GM18951 (cell line): Measurements from ENCODE around the gene BMAL1.
A peak's percentile ranks its signal among the peaks of the same experiment; 100 is the strongest.

Experiments
- POLR2A ChIP-seq: IDR thresholded peaks from 4 replicates; pipeline ENCODE4 v1.6.1; 2011; ENCODE audit warnings: mild to moderate bottlenecking; ENCODE audit not compliant: insufficient read length, insufficient read depth; ENCODE audit errors: extremely low read depth
- in situ Hi-C: fragments of 300-500 bp; cut with MboI; formaldehyde crosslinking; loops from one replicate; pipeline ENCODE4 v1.12.0; 2022; ENCODE audit warnings: low sequenced_read_pairs, mixed read lengths, inconsistent platforms; ENCODE audit not compliant: unreplicated experiment

BMAL1 gene

DNA sequence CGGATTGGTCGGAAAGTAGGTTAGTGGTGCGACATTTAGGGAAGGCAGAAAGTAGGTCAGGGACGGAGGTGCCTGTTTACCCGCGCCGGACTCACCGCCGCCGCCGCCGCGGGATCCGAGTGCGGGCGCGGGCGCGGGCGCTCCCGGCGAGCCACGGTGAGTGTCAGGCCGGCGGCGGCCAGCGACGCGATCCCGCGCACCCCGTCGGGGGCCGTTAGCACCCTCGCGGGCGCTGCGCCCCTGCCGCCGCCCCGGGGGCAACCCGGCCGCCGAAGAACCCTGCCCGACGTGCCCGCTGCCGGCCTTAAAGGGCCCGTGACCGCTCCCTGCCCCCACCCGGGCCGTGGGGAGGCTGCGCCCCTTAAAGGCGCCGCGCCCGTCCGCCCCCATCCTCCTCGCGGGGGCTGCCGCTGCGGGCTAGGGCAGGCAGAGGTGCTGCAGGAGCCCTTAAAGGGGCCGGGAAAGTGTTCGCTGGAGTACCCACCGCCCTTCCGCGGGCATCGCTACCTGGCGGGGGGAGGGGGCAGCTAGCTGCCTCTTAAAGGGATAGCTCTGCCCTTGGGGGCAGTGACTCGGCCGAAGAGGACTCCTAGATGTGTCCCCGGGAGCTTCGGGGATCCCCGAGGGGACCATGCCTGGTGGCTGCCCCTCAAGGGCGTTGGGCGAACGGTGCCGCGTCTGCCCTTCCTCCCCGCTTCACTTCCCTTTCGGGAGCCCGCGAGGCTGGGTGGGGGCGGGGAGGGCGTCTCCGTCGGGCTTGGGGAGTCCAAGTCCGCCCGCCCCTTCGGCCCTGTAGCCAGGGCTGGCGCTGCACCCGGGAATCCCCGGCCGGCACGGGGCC, at the start of gene BMAL1:
BMAL1 (plus strand) TSS at position 23 of the 841 bp plus-strand sequence. CDS start 76,519 bp downstream, outside the sequence.
- TF ChIP-seq POLR2A, result peak; percentile 42
- in situ Hi-C loops, result no loop called here

DNA sequence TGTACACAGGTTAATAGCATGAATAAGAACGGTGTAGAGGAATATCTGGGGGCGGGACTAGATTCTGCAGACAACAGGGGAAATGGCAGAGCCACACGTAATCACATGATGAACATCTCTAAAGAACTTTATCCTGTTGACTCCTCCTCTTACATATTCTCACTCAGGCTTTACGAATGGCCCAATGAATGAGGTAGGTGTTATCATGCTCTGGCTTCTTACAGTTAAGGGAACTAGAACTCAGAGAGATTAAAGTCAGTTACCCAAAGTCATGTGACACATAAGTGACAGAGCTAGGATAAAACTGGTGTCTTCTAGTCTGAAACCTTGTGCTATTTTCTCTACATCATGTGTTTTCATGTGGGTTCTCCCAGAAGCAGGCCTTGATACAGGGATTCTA, 49.0 kb upstream of the BMAL1 start:
- in situ Hi-C loops, result no loop called here
- TF ChIP-seq POLR2A, result no peak

DNA sequence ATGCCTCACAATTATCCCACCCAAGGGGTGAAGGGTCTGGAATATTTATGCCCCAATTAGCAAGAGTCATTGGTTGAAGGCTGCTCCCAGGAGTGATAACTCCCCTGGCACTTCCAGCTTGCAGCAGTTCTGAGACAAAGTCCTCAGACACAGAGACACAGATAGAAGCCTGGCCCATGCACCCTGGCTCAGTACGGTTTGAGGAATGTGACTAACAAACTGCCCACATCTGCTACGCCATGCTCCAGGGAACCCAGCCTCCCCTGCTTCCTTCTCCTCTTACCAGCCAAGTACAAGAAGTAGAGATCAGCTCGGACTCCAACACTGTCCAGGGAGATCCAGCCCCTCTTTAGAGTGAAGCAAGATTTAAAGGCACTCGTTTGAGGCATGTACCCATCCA, 48.5 kb upstream of the BMAL1 start:
- no peak for TF ChIP-seq POLR2A
- in situ Hi-C loops, result no loop called here

DNA sequence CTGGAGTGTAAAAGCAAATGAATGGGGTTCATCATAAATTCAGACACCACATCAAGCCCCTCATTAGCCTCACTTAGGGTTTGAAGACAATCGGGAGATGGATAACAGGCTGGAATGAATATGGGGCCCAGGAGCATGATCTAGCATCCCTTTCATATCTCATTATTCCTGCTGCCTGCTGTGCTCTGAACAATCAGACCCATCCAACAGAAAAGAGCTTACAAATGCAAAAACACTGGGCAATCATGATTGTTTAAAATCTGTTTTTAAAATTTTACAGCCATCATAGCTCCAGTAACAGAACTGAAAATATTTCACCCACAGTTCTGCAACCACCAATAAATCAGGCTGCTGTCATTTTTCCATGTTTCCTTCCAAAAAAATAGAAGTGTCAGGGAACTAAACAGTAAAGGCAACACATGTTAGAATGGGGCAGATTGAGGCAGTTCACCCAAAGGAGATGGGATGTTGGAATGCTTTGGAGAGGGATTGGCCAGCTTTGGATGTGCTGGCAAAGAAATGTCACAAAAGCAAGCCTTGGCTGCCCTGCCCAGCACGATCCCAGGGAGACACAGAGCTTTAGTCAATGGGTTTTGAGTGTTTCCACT, 47.8 kb upstream of the BMAL1 start:
- in situ Hi-C loops, result no loop called here
- no peak for TF ChIP-seq POLR2A

DNA sequence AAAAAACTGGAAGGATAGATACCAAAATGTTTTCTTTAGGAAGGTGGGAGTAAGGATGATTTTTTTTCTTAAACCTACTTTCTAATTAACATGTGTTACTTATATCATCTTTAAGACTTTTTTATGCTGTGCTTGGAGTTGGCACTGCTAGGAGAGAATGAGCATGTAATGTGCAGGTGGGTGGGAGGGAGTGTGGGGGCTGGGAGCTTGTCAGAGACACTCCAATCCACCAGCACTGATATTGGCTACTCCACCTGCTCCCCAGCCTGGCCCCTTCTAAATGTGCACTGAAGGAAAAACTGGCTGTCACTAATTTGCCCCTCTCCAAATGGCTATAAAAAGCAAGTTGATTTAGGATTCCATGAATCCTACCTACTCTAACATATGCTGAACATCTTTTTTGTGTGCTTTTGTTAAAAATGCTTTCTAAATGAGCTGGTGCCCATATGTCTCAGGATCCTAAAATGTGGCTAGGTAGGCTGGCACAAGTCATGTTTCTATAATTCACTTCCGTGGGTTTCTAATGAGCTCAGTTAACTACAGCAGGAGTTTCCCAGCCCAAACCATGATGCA, 44.3 kb upstream of the BMAL1 start:
- TF ChIP-seq POLR2A, result no peak
- in situ Hi-C loops, result no loop called here

DNA sequence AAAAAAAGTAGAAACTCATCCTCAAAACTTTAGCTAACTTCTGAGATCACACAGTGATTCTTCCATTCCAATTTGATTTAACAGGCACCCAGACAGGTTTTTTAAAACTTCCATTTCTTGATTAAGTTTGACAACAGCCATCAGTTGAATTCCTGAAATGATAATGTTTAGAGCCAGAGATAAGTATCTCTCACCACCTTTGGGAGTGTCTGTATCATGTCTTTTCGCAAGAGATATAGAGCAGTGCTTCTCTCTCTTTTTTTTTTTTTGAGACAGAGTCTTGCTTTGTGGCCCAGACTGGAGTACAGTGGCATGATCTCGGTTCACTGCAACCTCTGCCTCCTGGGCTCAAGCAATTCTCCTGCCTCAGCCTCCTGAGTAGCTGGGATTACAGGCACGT, 41.7 kb upstream of the BMAL1 start:
- in situ Hi-C loops, result no loop called here
- TF ChIP-seq POLR2A, result no peak

DNA sequence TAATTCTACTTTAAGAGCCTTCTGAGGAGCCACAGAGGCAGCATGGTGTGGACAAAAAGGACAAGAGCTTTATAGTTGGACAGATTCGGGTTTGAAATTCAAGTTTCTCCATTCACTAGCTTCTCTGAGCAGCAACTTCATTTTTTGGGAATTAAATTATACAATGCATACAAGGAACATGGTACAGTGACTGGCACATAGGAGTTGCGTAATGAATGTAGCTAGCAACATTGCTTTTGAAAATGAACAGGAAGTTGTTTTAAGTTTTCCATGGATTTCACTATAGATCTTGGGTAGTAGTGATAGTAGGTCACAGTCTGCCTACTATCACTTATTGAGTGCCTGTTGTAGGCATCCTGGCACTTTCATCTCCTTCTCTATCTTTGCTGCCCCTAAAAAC, 41.0 kb upstream of the BMAL1 start:
- no peak for TF ChIP-seq POLR2A
- in situ Hi-C loops, result no loop called here

DNA sequence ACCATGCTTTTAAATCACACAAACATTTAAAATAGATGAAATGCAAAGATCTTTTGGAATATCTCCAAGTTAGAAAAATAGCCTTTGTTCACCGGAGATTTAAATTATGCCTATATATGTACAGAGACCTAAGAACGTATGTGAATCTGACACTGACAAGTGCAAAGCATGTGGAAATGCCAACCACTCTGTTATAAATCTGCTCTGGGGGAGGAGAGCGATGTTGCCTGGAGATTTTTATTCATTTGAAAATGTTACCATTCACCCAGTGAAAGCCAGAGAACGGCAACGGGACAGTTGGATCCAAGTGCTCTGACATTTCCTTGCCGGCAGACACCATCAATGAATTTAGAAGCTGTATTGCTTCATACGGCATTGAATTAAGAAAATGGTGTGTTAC, 39.8 kb upstream of the BMAL1 start:
- no peak for TF ChIP-seq POLR2A
- in situ Hi-C loops, result no loop called here

DNA sequence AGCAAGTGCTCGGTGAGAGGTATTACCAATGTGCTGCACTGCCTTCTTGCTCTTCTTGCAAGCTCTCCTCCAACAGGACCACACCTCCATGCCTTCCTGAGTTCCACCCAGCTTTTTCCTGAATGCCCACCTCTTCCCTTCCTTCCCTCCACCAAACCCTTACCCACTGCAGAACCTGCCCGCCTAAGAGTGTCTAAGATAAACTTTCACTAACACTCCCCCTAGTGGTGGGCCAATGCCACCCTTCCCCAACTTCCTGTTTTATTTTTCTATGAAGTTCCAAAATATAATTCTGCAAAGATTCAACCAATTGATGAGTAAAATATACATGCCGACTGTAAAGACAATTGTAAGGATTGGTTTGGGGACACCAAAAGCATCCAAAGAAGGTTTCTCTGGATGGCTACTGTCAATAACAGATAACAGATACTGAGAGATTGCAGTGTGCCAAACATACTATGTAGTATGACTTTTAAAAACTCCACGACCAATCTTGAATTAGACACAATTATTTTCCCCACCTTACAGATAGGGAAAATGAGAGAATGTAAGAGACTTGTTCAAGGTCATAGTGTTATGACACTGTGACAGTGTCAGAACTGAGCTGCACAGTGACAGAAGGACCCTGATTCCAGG, 38.6 kb upstream of the BMAL1 start:
- TF ChIP-seq POLR2A, result no peak
- in situ Hi-C loops, result no loop called here

DNA sequence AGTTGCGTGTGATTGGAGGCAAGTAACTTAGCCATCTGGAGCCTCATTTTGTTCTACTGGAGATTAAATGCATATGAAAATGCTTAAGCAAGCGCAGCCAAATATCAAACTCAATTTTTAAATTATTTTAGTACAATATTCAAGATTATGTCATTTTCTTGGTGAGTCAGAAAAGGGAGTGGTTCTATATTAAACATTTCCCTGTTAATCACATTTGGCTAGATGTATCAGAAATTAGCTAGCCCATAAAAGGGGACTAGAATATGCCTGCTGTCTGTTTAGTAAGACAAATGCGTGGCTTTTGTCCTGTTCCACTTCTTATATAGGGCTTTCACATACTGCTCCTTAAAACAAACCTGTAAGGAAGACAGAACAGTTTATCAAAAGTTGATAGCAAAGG, 35.0 kb upstream of the BMAL1 start:
- no peak for TF ChIP-seq POLR2A
- in situ Hi-C loops, result no loop called here

DNA sequence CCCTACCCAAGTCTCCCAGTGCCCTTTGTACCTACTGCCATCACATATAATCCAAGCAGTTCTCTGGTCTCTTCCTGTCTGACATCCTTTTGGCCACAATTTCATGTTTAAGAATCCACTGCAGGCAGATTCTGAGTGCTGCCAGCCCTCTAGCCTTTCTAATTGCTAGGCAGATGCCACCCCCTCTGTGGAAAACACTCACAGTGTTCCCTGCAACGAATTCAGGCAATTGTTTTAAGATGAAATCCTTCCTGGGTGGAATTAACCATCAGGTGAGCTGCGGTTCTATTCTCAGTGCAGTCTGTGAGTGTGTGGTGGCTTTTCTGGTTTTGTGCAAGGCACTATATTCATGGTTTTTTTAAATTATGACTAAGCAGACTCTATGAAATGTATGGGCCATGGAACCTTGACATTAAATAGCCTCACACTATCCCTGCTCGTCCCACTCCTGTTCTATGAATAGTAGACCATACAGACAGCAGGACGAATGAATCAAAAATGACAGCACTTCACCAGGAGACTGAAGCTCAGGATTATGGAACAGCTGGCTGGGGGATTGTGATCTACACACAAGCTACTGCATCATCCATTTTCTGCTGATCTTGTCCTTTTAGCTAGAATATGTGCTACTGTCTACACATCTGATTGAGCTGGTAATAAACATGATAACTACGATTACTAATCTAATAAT, 29.8 kb upstream of the BMAL1 start:
- in situ Hi-C loops, result no loop called here

DNA sequence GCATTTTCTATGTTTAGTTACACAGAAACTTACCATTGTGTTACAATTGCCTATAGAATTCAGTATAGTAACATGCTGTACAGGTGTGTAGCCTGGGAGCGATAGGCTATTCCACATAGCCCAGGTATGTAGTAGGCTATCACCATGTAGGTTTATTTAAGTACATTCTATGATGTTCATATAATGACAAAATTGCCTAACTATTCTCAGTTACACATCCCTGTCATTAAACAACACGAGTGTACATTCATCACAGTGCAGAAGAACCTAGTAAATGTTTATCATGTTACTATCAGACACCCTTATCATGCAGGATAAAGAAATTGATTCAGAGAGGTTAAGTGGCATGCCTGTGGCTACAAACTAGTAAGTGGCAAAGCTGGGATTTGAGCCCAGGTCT, 28.4 kb upstream of the BMAL1 start:
- TF ChIP-seq POLR2A, result no peak
- in situ Hi-C loops, result no loop called here

More for the DNA sequence above, 29.8 kb upstream of the BMAL1 start:
- TF ChIP-seq POLR2A, result no peak

DNA sequence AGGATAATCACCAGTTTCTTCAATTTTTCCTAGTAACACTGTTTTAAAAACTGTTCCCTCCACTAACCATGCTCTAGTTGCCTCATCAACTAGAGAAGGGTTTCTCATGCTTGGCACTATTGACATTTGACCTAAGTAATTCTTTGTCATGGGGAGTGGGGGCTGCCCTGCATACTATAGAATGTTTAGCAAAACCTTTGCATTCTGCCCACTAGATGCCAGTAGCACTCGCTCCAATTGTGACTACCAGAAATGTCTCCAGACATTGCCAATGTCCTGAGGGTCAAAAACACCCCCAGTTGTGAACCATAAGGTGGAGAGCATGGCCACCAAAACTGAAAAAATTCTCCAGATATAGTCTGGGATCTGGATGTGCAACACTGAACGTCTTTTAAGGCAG, 27.6 kb upstream of the BMAL1 start:
- in situ Hi-C loops, result no loop called here

More for the DNA sequence above, 27.6 kb upstream of the BMAL1 start:
- TF ChIP-seq POLR2A, result no peak
